LNCaP clone FGC (cell line): ENCODE measurements around the gene MS4A5.

Experiments used
- DNase-seq: peaks from one replicate; pipeline ENCODE4 v3.0.0-alpha.2; 2011; ENCODE audit warnings: low read depth
- H3K4me3 ChIP-seq: 2 replicates; pipeline ENCODE4 v1.5.1; 2011; ENCODE audit warnings: mild to moderate bottlenecking, low read depth, low read length, control low read depth
- TF ChIP-seq, protein P1 (sequence below): IDR thresholded peaks from 2 replicates; pipeline ENCODE4 v1.5.1; 2012; ENCODE audit warnings: mild to moderate bottlenecking; ENCODE audit not compliant: control insufficient read depth, insufficient read depth; ENCODE audit errors: extremely low read depth

MS4A5 gene

DNA sequence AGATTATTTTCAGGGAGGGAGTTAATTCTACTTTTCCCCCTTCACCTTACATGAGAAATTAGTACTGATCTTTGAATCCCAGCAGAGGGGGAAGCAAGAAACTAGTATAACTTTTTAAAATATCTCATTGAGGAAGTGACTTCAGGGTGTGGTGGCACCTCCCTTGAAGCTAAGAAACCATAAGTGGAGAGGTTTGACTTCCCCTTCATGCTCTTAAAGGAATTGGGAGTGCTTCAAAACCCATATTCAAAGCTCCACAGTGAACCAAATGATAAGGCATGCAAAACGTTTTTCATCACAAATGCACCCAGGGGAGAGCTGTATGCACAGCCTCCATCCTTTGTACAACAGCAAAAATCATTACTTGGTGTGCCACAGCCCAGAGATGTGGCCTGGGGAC lies 32.6 kb upstream of the MS4A5 start:
- H3K4me3 ChIP-seq, result no peak overlapping the region

DNA sequence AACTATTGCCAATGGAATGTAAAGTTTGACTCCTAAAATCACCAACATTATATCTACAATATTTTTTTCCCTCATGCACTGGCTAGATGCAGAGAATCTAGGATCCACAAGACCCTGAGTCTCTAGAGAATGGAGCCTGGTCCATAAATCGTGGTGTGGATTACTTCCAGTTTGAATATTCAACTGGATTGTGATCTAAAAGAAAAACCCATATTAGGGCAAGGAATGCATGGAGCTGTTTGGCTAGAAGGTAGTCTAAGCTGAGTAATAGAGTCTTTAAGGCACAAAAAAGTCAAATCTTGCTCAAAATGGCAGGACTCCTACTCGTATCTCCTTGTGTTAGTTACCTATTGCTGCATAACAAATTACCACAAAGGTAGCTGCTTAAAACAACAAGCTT lies 9.4 kb upstream of the MS4A5 start:
- TF ChIP-seq, protein P1, sequence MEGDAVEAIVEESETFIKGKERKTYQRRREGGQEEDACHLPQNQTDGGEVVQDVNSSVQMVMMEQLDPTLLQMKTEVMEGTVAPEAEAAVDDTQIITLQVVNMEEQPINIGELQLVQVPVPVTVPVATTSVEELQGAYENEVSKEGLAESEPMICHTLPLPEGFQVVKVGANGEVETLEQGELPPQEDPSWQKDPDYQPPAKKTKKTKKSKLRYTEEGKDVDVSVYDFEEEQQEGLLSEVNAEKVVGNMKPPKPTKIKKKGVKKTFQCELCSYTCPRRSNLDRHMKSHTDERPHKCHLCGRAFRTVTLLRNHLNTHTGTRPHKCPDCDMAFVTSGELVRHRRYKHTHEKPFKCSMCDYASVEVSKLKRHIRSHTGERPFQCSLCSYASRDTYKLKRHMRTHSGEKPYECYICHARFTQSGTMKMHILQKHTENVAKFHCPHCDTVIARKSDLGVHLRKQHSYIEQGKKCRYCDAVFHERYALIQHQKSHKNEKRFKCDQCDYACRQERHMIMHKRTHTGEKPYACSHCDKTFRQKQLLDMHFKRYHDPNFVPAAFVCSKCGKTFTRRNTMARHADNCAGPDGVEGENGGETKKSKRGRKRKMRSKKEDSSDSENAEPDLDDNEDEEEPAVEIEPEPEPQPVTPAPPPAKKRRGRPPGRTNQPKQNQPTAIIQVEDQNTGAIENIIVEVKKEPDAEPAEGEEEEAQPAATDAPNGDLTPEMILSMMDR, result no peak
- H3K4me3 ChIP-seq, result no peak overlapping the region
- DNase-seq, result no peak

More for the DNA sequence above, 32.6 kb upstream of the MS4A5 start:
- TF ChIP-seq, protein P1, result no peak
- no peak for DNase-seq

DNA sequence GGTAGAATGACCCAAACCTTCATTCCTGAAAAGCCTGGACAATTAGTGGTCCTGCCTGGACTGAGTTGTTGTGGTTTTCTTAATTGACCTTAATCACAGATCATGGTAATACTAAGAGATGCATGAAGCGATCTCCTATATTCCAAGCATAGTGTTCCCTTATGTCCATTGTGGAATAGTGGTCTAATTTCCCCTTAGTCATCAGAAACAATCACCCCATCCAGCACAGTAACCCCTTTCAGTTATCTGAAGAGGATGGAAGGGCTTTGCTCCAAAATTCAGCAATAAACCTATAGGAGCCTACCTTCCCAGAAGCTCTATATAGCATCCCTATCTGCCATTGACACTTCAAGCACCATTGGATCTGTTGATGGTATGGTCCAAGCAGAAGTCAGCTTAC lies 6.8 kb upstream of the MS4A5 start:
- no peak overlapping the region for H3K4me3 ChIP-seq
- DNase-seq, result no peak
- TF ChIP-seq, protein P1, result no peak

DNA sequence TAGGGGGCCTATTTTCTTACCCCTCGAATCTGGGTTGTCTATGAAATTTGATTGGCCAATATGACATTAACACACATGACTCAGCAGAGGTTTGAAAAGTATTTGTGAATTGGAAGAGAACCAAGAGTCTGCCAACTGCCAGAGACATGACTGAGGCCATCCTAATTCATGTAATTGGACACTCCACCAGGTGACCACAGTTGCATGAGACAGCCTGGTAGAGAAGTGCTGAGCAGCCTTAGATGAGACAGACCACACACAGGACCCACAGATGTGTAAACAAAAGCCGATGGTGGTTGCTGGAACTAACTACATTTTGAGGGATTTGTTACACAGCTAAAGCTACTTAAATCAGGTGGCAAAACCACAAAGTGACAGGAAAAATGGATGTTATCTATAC lies 855 bp upstream of the MS4A5 start:
- TF ChIP-seq, protein P1, result no peak
- no peak for DNase-seq
- no peak overlapping the region for H3K4me3 ChIP-seq

DNA sequence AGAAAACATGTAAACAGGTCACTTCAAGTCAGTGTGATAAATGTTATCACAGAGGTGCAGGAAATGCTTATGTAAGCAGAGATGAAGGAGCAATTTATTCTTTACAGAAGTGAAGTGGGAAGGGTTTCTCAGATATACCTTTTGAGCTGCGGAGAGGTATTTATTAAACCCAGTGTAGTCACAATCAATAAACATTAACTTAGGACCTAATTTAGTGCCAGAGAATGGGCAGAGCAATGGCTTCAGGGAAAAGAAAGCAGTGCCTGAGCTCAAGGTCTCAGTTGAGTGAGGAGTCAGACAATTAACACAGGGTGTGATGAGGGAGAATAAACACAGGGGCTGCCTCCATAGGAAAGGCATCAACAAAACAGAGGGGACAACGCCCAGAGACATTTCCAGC lies 1.9 kb downstream of the MS4A5 start:
- H3K4me3 ChIP-seq, result no peak overlapping the region
- TF ChIP-seq, protein P1, result no peak
- DNase-seq, result no peak

DNA sequence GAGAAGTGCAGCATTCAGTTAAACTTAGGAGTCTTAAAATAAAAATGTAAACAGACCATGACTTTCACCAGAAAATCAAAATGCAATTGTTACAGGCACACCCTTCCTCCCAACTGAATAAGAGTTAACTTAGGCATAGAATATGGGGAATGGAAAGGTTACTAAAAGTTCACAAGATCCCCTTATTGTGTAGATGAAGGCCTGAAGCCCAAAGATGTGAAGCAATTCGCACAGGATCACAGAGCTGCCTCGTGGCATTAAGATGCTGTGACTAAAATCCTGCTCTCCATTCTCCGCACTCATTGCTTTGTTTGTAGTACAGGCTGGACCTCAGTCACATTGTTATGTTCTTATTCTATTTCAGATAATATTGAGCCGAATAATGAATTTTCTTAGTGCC lies 4.0 kb downstream of the MS4A5 start:
- no peak for DNase-seq
- no peak overlapping the region for H3K4me3 ChIP-seq
- TF ChIP-seq, protein P1, result no peak

DNA sequence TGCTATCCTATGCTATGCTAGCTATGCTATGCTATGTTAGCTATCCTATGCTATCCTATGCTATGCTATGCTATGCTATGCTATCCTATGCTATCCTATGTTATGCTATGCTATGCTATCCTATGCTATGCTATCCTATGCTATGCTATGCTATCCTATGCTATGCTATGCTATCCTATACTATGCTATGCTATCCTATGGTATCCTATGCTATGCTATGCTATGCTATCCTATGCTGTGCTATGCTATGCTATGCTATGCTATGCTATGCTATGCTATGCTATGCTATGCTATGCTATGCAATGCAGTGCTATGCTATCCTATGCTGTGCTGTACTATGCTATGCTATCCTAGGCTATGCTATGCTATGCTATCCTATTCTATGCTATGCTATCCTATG lies 17.7 kb downstream of the MS4A5 start:
- TF ChIP-seq, protein P1, result no peak
- no peak overlapping the region for H3K4me3 ChIP-seq
- DNase-seq, result no peak
